Ovary (tissue), 9 donors: Measurements from ENCODE around the gene TMTC4. TPM values are rescaled to one million over a fixed set of nuclear protein-coding genes. Genes with fewer than 3 reads are reported as not detected.

Experiments
- DNase-seq, 5 donors: peaks; one replicate each; pipeline ENCODE4 v3.0.0-alpha.2; 2019 to 2020
- H3K27ac ChIP-seq, 2 donors: fragments of 200-600 bp; one replicate each; pipeline versions ENCODE4 v1.5.1 to v1.8.0; 2019 to 2022
- H3K27me3 ChIP-seq: fragments of 200-600 bp; one replicate; pipeline ENCODE4 v1.8.0; 2022
- H3K36me3 ChIP-seq: fragments of 200-600 bp; sonication (generic); one replicate; pipeline ENCODE4 v1.5.1; 2019
- H3K4me1 ChIP-seq: one replicate; pipeline ENCODE4 v1.8.1; 2013; ENCODE audit warnings: mild to moderate bottlenecking, moderate library complexity; ENCODE audit not compliant: insufficient read depth
- H3K4me3 ChIP-seq: fragments of 200-600 bp; sonication (generic); one replicate; pipeline ENCODE4 v1.5.1; 2017
- H3K9me3 ChIP-seq, 2 donors: fragments of 200-600 bp in 1 of 2; sonication (generic) in 1 of 2; one replicate each; pipeline versions ENCODE4 v1.5.1 to v1.8.1; 2013 to 2019; ENCODE audit warnings: mild to moderate bottlenecking in 1 of 2, moderate library complexity in 1 of 2
- CTCF ChIP-seq, 3 donors: fragments of 450-650 bp in 2 of 3; fragments of 200-600 bp in 1 of 3; IDR thresholded peaks; one replicate each; pipeline versions ENCODE4 v1.5.1 to v1.8.0; 2016 to 2022; ENCODE audit warnings: antibody characterized with exemption in 3 of 3, mild to moderate bottlenecking in 1 of 3
- EP300 ChIP-seq: sonication (generic); formaldehyde crosslinking; IDR thresholded peaks from one replicate; pipeline ENCODE4 v1.6.1; 2017; ENCODE audit warnings: antibody characterized with exemption
- POLR2A ChIP-seq: fragments of 450-650 bp; IDR thresholded peaks from one replicate; pipeline ENCODE4 v1.6.1; 2017; ENCODE audit warnings: antibody characterized with exemption, mild to moderate bottlenecking, moderate library complexity
- WGBS, 3 donors: extraction: QIAGEN DNeasy Blood & Tissue Kit in 1 of 3; methylation state at CpG; one replicate each; pipeline versions ENCODE4 v1.1.5 to v1.1.7; 2013 to 2017; 5-methylcytosine and 5-hydroxymethylcytosine counted together
- intact Hi-C, 4 donors: fragments of 100-400 bp; cut with DNase I; formaldehyde crosslinking; loops; one replicate each; pipeline versions ENCODE4 v1.11.0 to v1.15.1; 2022 to 2023
- polyA plus RNA-seq, 2 donors: library from polyadenylated mRNA; stranded (reverse); fragments of 200-250 nt in 1 of 2; fragments of 350-450 nt in 1 of 2; fragmentation: Illumina TruSeq in 1 of 2; extraction: RNeasy Lipid Tissue Mini Kit (QIAGEN cat#74804) in 1 of 2; gene quantifications; one replicate each; pipeline ENCODE4 v1.2.3, GENCODE V29; 2013 to 2014
- total RNA-seq, 7 donors: library from RNA; depleted of rRNA in 2 of 7; stranded (reverse); fragments of >200 nt in 2 of 7; fragmentation: NEBNext Ultra II Directional in 3 of 7; extraction: Animal tissue kit (Norgen Biotek cat#: 25700) in 3 of 7; gene quantifications; one replicate each; pipeline versions ENCODE4 v1.1.0 to v1.2.4, GENCODE V29; 2016 to 2023
- donor health status: DM: no; HTN: no; CAD: no; lungs with moderate emphysema.
- donor health status: DM: no; HTN: no; CAD: no.
- donor health status: Bipolar disorder and iron deficiency.
- donor health status: DM: yes; HTN: yes; CAD: no.
- donor health status: DM: no; HTN: no; CAD: no.
- donor health status: DM: yes; HTN: yes; CAD: no.

The TMTC4 gene
- total and polyA plus RNA-seq, 9 donors = 5.9 to 22.4 (median 10.7) TPM

GRCh38 chr13:100597253-100597652 lies 77.3 kb downstream of the TMTC4 start:
- 91 to 95% (median 92%) methylated on average over 4 of the region's 4 CpGs for WGBS, 3 donors
- H3K9me3 ChIP-seq = no peaks in the 10 kb centered on the region
- DNase-seq = no peak
- no peak overlapping the region for H3K4me3 ChIP-seq
- H3K27me3 ChIP-seq = no peaks in the 10 kb centered on the region
- TF ChIP-seq CTCF (IDR thresholded peaks at IDR 0.05) (no peak), EP300 (no peak), POLR2A (no peak)
- intact Hi-C loops = no loop called here
- H3K4me1 ChIP-seq = no peaks in the 10 kb centered on the region
- H3K36me3 ChIP-seq = no peaks in the 10 kb centered on the region
- no peak overlapping the region for H3K27ac ChIP-seq

GRCh38 chr13:100596516-100596915 lies 78.1 kb downstream of the TMTC4 start:
- 89 to 95% (median 94%) methylated on average over 2 of the region's 2 CpGs for WGBS, 3 donors

GRCh38 chr13:100594731-100595130 lies 79.9 kb downstream of the TMTC4 start:
- no peak for TF ChIP-seq POLR2A
- TF ChIP-seq EP300 = no peak
- TF ChIP-seq CTCF (IDR thresholded peaks at IDR 0.05) = no peak
- no peak for DNase-seq
- 81 to 93% (median 82%) methylated on average over 4 of the region's 4 CpGs for WGBS, 3 donors

More at GRCh38 chr13:100596516-100596915, 78.1 kb downstream of the TMTC4 start:
- Histone ChIP-seq H3K9me3 (no peaks in the 10 kb centered on the region), H3K4me1 (no peaks in the 10 kb centered on the region), H3K27ac (no peak overlapping the region), H3K4me3 (no peak overlapping the region), H3K36me3 (no peaks in the 10 kb centered on the region), H3K27me3 (no peaks in the 10 kb centered on the region)
- TF ChIP-seq EP300 = no peak
- no peak for TF ChIP-seq POLR2A
- TF ChIP-seq CTCF (IDR thresholded peaks at IDR 0.05) = no peak
- intact Hi-C loops = no loop called here
- no peak for DNase-seq

GRCh38 chr13:100594255-100594654 lies 80.3 kb downstream of the TMTC4 start:
- Histone ChIP-seq H3K4me3 (no peak overlapping the region), H3K27ac (no peak overlapping the region), H3K4me1 (no peaks in the 10 kb centered on the region), H3K9me3 (no peaks in the 10 kb centered on the region), H3K36me3 (no peaks in the 10 kb centered on the region), H3K27me3 (no peaks in the 10 kb centered on the region)
- 49 to 61% (median 52%) methylated on average over 9 of the region's 9 CpGs for WGBS, 3 donors
- DNase-seq = no peak
- no peak for TF ChIP-seq EP300
- TF ChIP-seq POLR2A = no peak
- TF ChIP-seq CTCF (IDR thresholded peaks at IDR 0.05) = no peak
- intact Hi-C loops = no loop called here

More at GRCh38 chr13:100594731-100595130, 79.9 kb downstream of the TMTC4 start:
- Histone ChIP-seq H3K27me3 (no peaks in the 10 kb centered on the region), H3K4me1 (no peaks in the 10 kb centered on the region), H3K27ac (no peak overlapping the region), H3K36me3 (no peaks in the 10 kb centered on the region), H3K9me3 (no peaks in the 10 kb centered on the region), H3K4me3 (no peak overlapping the region)
- intact Hi-C loops = no loop called here
